ENCODE measurements around the gene CENPV.
"Not testable (repeated sequence)": the region's sequence is repeated elsewhere in the genome, so short reads cannot be mapped to it uniquely, and the experiment has no call there.

CENPV gene

GRCh38 chr17:16342979-16343378, 10.3 kb downstream of the CENPV start:
- Mint-ChIP-seq H3K27ac (no peak overlapping the region), H3K4me1 (no peaks in the 10 kb centered on the region), H3K9me3 (no peaks in the 10 kb centered on the region), H3K27me3 (no peaks in the 10 kb centered on the region), H3K4me3 (no peak overlapping the region)
- ATAC-seq (no peak), DNase-seq (no peak)

GRCh38 chr17:16339959-16340358, 13.3 kb downstream of the CENPV start:
- Mint-ChIP-seq H3K27ac (peak overlapping the region in 1 of 2 donors; percentile 42), H3K4me3 (no peak overlapping the region), H3K27me3 (no peaks in the 10 kb centered on the region), H3K4me1 (no peaks in the 10 kb centered on the region), H3K9me3 (no peaks in the 10 kb centered on the region)
- DNase-seq (no peak), ATAC-seq (no peak)

GRCh38 chr17:16339402-16339801, 13.9 kb downstream of the CENPV start:
- Mint-ChIP-seq H3K9me3 (no peaks in the 10 kb centered on the region), H3K4me1 (no peaks in the 10 kb centered on the region), H3K4me3 (no peak overlapping the region), H3K27ac (no peak overlapping the region), H3K27me3 (no peaks in the 10 kb centered on the region)
- ATAC-seq: no peak
- DNase-seq: no peak

- no peak overlapping the region for H3K27ac Mint-ChIP-seq
- ATAC-seq (no peak), DNase-seq (no peak)
- no peaks in the 10 kb centered on the region for H3K4me1 Mint-ChIP-seq
- H3K27me3 Mint-ChIP-seq: no peaks in the 10 kb centered on the region
- no peak overlapping the region for H3K4me3 Mint-ChIP-seq
- H3K9me3 Mint-ChIP-seq: no peaks in the 10 kb centered on the region
Measured at GRCh38 chr17:16338391-16338790, 14.9 kb downstream of the CENPV start.

- no peaks in the 10 kb centered on the region for H3K27me3 Mint-ChIP-seq
- DNase-seq: no peak
- no peaks in the 10 kb centered on the region for H3K4me1 Mint-ChIP-seq
- ATAC-seq: no peak
- H3K27ac Mint-ChIP-seq: no peak overlapping the region
- no peak overlapping the region for H3K4me3 Mint-ChIP-seq
- H3K9me3 Mint-ChIP-seq: no peaks in the 10 kb centered on the region
Measured at GRCh38 chr17:16329519-16330271, 23.6 kb downstream of the CENPV start.

GRCh38 chr17:16328997-16329396, 24.3 kb downstream of the CENPV start:
- H3K9me3 Mint-ChIP-seq: no peaks in the 10 kb centered on the region
- ATAC-seq (no peak), DNase-seq (no peak)
- H3K4me1 Mint-ChIP-seq: no peaks in the 10 kb centered on the region
- H3K27me3 Mint-ChIP-seq: no peaks in the 10 kb centered on the region
- no peak overlapping the region for H3K27ac Mint-ChIP-seq
- H3K4me3 Mint-ChIP-seq: no peak overlapping the region

- Mint-ChIP-seq H3K27me3 (no peaks in the 10 kb centered on the region), H3K4me1 (no peaks in the 10 kb centered on the region), H3K4me3 (no peak overlapping the region), H3K27ac (no peak overlapping the region), H3K9me3 (no peaks in the 10 kb centered on the region)
- ATAC-seq (no peak), DNase-seq (no peak)
Measured at GRCh38 chr17:16327018-16327417, 26.3 kb downstream of the CENPV start.

- ATAC-seq (no peak), DNase-seq (no peak)
- Mint-ChIP-seq H3K27me3 (no peaks in the 10 kb centered on the region), H3K9me3 (no peaks in the 10 kb centered on the region), H3K27ac (no peak overlapping the region), H3K4me3 (no peak overlapping the region), H3K4me1 (no peaks in the 10 kb centered on the region)
Measured at GRCh38 chr17:16325964-16326363, 27.3 kb downstream of the CENPV start.

GRCh38 chr17:16322636-16323035, 30.6 kb downstream of the CENPV start:
- ATAC-seq (no peak), DNase-seq (no peak)
- Mint-ChIP-seq H3K4me1 (no peaks in the 10 kb centered on the region), H3K4me3 (no peak overlapping the region), H3K9me3 (no peaks in the 10 kb centered on the region), H3K27me3 (no peaks in the 10 kb centered on the region), H3K27ac (no peak overlapping the region)

- no peak overlapping the region for H3K27ac Mint-ChIP-seq
- H3K27me3 Mint-ChIP-seq: no peaks in the 10 kb centered on the region
- ATAC-seq (no peak), DNase-seq (no peak)
- no peak overlapping the region for H3K4me3 Mint-ChIP-seq
- H3K9me3 Mint-ChIP-seq: no peaks in the 10 kb centered on the region
- no peaks in the 10 kb centered on the region for H3K4me1 Mint-ChIP-seq
Measured at GRCh38 chr17:16319969-16320368, 33.3 kb downstream of the CENPV start.

GRCh38 chr17:16314859-16315258, 38.4 kb downstream of the CENPV start:
- DNase-seq: no peak
- H3K4me1 Mint-ChIP-seq: peaks cover 10% of the 10 kb centered on the region
- H3K9me3 Mint-ChIP-seq: no peaks in the 10 kb centered on the region
- no peaks in the 10 kb centered on the region for H3K27me3 Mint-ChIP-seq
- no peak for ATAC-seq
- no peak overlapping the region for H3K4me3 Mint-ChIP-seq
- H3K27ac Mint-ChIP-seq: no peak overlapping the region

- no peak for DNase-seq
- Mint-ChIP-seq H3K27ac (peak overlapping the region in 1 of 2 donors; percentile 81), H3K9me3 (no peaks in the 10 kb centered on the region), H3K27me3 (no peaks in the 10 kb centered on the region), H3K4me1 (peaks cover 10% of the 10 kb centered on the region), H3K4me3 (no peak overlapping the region)
- no peak for ATAC-seq
Measured at GRCh38 chr17:16314189-16314588, 39.1 kb downstream of the CENPV start.

- DNase-seq (no peak), ATAC-seq (no peak)
- H3K27ac Mint-ChIP-seq: peak overlapping the region in 1 of 2 donors; percentile 81
- H3K4me1 Mint-ChIP-seq: peaks cover 10% of the 10 kb centered on the region
- no peaks in the 10 kb centered on the region for H3K9me3 Mint-ChIP-seq
- H3K4me3 Mint-ChIP-seq: no peak overlapping the region
- no peaks in the 10 kb centered on the region for H3K27me3 Mint-ChIP-seq
Measured at GRCh38 chr17:16313139-16314090, 39.9 kb downstream of the CENPV start.

- H3K27me3 Mint-ChIP-seq, ATAC-seq, H3K27ac Mint-ChIP-seq, DNase-seq, H3K4me3 Mint-ChIP-seq, H3K9me3 Mint-ChIP-seq: not testable (repeated sequence)
- H3K4me1 Mint-ChIP-seq: peaks cover 10% of the 10 kb centered on the region
Measured at GRCh38 chr17:16312061-16312460, 41.2 kb downstream of the CENPV start.

- H3K27ac Mint-ChIP-seq: no peak overlapping the region
- no peaks in the 10 kb centered on the region for H3K27me3 Mint-ChIP-seq
- peaks cover 10% of the 10 kb centered on the region for H3K4me1 Mint-ChIP-seq
- no peak overlapping the region for H3K4me3 Mint-ChIP-seq
- H3K9me3 Mint-ChIP-seq: no peaks in the 10 kb centered on the region
- ATAC-seq: no peak
- no peak for DNase-seq
Measured at GRCh38 chr17:16306211-16306610, 47.1 kb downstream of the CENPV start.

GRCh38 chr17:16304830-16305229, 48.4 kb downstream of the CENPV start:
- peak overlapping the region in 1 of 2 donors; percentile 46 for H3K27ac Mint-ChIP-seq
- H3K9me3 Mint-ChIP-seq: no peaks in the 10 kb centered on the region
- no peak overlapping the region for H3K4me3 Mint-ChIP-seq
- DNase-seq (no peak), ATAC-seq (peak; percentile 69)
- H3K4me1 Mint-ChIP-seq: no peaks in the 10 kb centered on the region
- no peaks in the 10 kb centered on the region for H3K27me3 Mint-ChIP-seq
